NCI-H1930 (cell line): ENCODE measurements around the gene FRAS1.
"Not testable (repeated sequence)": the region's sequence is repeated elsewhere in the genome, so short reads cannot be mapped to it uniquely, and the experiment has no call there.

ENCODE experiments used
- DNase-seq, 2 experiments: peaks; one replicate each; lab custom pipeline; 2025; lab: John Stamatoyannopoulos, UW

Gene FRAS1

GRCh38 chr4:78057135-78057599, at the start of gene FRAS1:
Gene FRAS1 (plus strand): TSS chr4:78057323. CDS start chr4:78058010, 687 bp downstream.
- DNase-seq = peak; percentile 66 to 71

- DNase-seq = not testable (repeated sequence)
These were observed 46.1 kb upstream of the FRAS1 start for GRCh38 chr4:78011003-78011402.

- DNase-seq = no peak
These were observed 41.9 kb upstream of the FRAS1 start for GRCh38 chr4:78014889-78015886.

GRCh38 chr4:78018271-78019049, 38.7 kb upstream of the FRAS1 start:
- no peak for DNase-seq

GRCh38 chr4:78019414-78019813, 37.7 kb upstream of the FRAS1 start:
- DNase-seq = no peak

- DNase-seq = peak in 1 of 2 experiments; percentile 8
These were observed 36.4 kb upstream of the FRAS1 start for GRCh38 chr4:78020677-78021076.

GRCh38 chr4:78022517-78022916, 34.6 kb upstream of the FRAS1 start:
- no peak for DNase-seq

GRCh38 chr4:78024085-78024484, 33.0 kb upstream of the FRAS1 start:
- DNase-seq = no peak

- DNase-seq = no peak
These were observed 32.5 kb upstream of the FRAS1 start for GRCh38 chr4:78024576-78025091.

GRCh38 chr4:78031417-78031950, 25.6 kb upstream of the FRAS1 start:
- no peak for DNase-seq

GRCh38 chr4:78032446-78032845, 24.7 kb upstream of the FRAS1 start:
- DNase-seq = peak; percentile 81 to 93

GRCh38 chr4:78032929-78033328, 24.2 kb upstream of the FRAS1 start:
- DNase-seq = no peak

- DNase-seq = no peak
These were observed 23.3 kb upstream of the FRAS1 start for GRCh38 chr4:78033861-78034260.

GRCh38 chr4:78038704-78039103, 18.4 kb upstream of the FRAS1 start:
- no peak for DNase-seq

GRCh38 chr4:78039678-78040077, 17.4 kb upstream of the FRAS1 start:
- DNase-seq = no peak

GRCh38 chr4:78040431-78040830, 16.7 kb upstream of the FRAS1 start:
- no peak for DNase-seq

GRCh38 chr4:78047366-78047765, 9.8 kb upstream of the FRAS1 start:
- DNase-seq = no peak

- peak; percentile 73 to 80 for DNase-seq
These were observed 626 bp upstream of the FRAS1 start for GRCh38 chr4:78056265-78057129.

- no peak for DNase-seq
These were observed 752 bp downstream of the FRAS1 start for GRCh38 chr4:78057600-78058550.
